Psoas muscle (tissue), 8 donors: ENCODE data around the gene TMEM150C. TPM values are rescaled to one million over a fixed set of nuclear protein-coding genes. Genes with fewer than 3 reads are reported as not detected.

Source experiments
- ATAC-seq, 4 donors: fragments of 200-7000 bp; cut with Tn5 transposase; one replicate each; pipeline ENCODE4 v1.9.1; 2020; ENCODE audit warnings: moderate library complexity in 3 of 4, mild to moderate bottlenecking in 2 of 4
- DNase-seq, 2 donors: peaks; one replicate each; pipeline ENCODE4 v3.0.0-alpha.2; 2020
- H3K27ac ChIP-seq: fragments of 200-600 bp; one replicate; pipeline ENCODE4 v1.8.0; 2022
- H3K27me3 ChIP-seq, 3 donors: fragments of 200-600 bp in 1 of 3; one replicate each; pipeline versions ENCODE4 v1.6.1 to v1.8.0; 2013 to 2022; ENCODE audit warnings: low read length in 2 of 3, mild to moderate bottlenecking in 2 of 3, moderate library complexity in 1 of 3; ENCODE audit not compliant: insufficient read depth in 3 of 3
- H3K36me3 ChIP-seq, 2 donors: fragments of 200-600 bp in 1 of 2; one replicate each; pipeline versions ENCODE4 v1.6.1 to v1.8.0; 2013 to 2022; ENCODE audit warnings: low read depth in 1 of 2, mild to moderate bottlenecking in 1 of 2, moderate library complexity in 1 of 2; ENCODE audit not compliant: insufficient read depth in 1 of 2
- H3K4me1 ChIP-seq: fragments of 200-600 bp; one replicate; pipeline ENCODE4 v1.8.0; 2022
- H3K4me3 ChIP-seq: fragments of 200-600 bp; one replicate; pipeline ENCODE4 v1.8.0; 2022; ENCODE audit warnings: mild to moderate bottlenecking
- H3K9me3 ChIP-seq: fragments of 200-600 bp; one replicate; pipeline ENCODE4 v1.8.0; 2022
- CTCF ChIP-seq: fragments of 200-600 bp; IDR thresholded peaks from one replicate; pipeline ENCODE4 v1.8.0; 2022; ENCODE audit warnings: antibody characterized with exemption
- WGBS, 3 donors: extraction: QIAGEN DNeasy Blood & Tissue Kit; methylation state at CpG; one replicate each; pipeline versions ENCODE4 v1.1.6 to v1.1.7; 2013; 5-methylcytosine and 5-hydroxymethylcytosine counted together
- intact Hi-C, 2 donors: fragments of 100-400 bp; cut with DNase I; formaldehyde crosslinking; loops; one replicate each; pipeline versions ENCODE4 v1.11.0 to v1.14.2; 2022
- long read RNA-seq, 2 donors: library from polyadenylated mRNA; unstranded; transcript quantifications; one replicate each; pipeline ENCODE4 v2.0.0, GENCODE V29; 2021
- polyA plus RNA-seq, 3 donors: library from polyadenylated mRNA; stranded (reverse); fragments of 200-250 nt; gene quantifications; one replicate each; pipeline ENCODE4 v1.2.3, GENCODE V29; 2013
- total RNA-seq, 4 donors: library from RNA; stranded (reverse); fragmentation: NEBNext Ultra II Directional in 2 of 4; extraction: Animal tissue kit (Norgen Biotek cat#: 25700) in 2 of 4; gene quantifications; one replicate each; pipeline versions ENCODE4 v1.2.1 to v1.2.4, GENCODE V29; 2021 to 2023
- donor health status: healthy with polysubstance abuse.
- donor health status: DM: no; HTN: no; CAD: no; lungs with moderate emphysema.
- donor health status: Bipolar disorder and iron deficiency.
- donor health status: healthy.
- donor health status: DM: yes; HTN: yes; CAD: no.
- donor health status: DM: no; HTN: no; CAD: no.
- donor health status: DM: no; HTN: no; CAD: no.
- donor health status: DM: yes; HTN: yes; CAD: no.

TMEM150C gene
- total RNA-seq = 1 to 10 TPM; 2.6 to 4.6 (median 4.0) TPM
- polyA plus RNA-seq = 1 to 10 TPM; 3.2 to 5.8 (median 3.6) TPM
- long read RNA-seq, donor 1, transcript TMEM150C-201 (8 exons, 1,990 nt) = major isoform, 7 of 7 reads
- long read RNA-seq, donor 1, partial matches to known transcripts = 0 of 7 reads
- long read RNA-seq, donor 1, other reads (novel, unspliced or antisense) = 0 of 7 reads
- long read RNA-seq, donor 2, transcript TMEM150C-201 (8 exons, 1,990 nt) = major isoform, 6 of 10 reads
- long read RNA-seq, donor 2, partial matches to known transcripts = 1 of 10 reads
- long read RNA-seq, donor 2, other reads (novel, unspliced or antisense) = 2 of 10 reads

- WGBS, 3 donors = 4 to 9% (median 7%) methylated on average over 23 to 62 of the region's 62 CpGs
- Histone ChIP-seq H3K27me3 (no peaks in the 10 kb centered on the region), H3K9me3 (no peaks in the 10 kb centered on the region), H3K27ac (no peak within 1 kb of the TSS), H3K4me1 (no peaks in the 10 kb centered on the region), H3K4me3 (peak within 1 kb of the TSS; percentile 80), H3K36me3 (no peaks in the 10 kb centered on the region)
- no peak for TF ChIP-seq CTCF
- DNase-seq (peak; percentile 28 to 53), ATAC-seq (peak; percentile 49 to 84 (median 77))
- intact Hi-C loops = no loop called here
Observed at GRCh38 chr4:82561786-82562563, at the start of gene TMEM150C. Gene TMEM150C, minus strand, starts transcription at chr4:82561988. Its CDS starts 57,331 bp downstream, at chr4:82504657.

- ATAC-seq (no peak), DNase-seq (no peak)
- Histone ChIP-seq H3K4me3 (no peak overlapping the region), H3K36me3 (no peaks in the 10 kb centered on the region), H3K9me3 (no peaks in the 10 kb centered on the region), H3K27ac (no peak overlapping the region), H3K4me1 (no peaks in the 10 kb centered on the region), H3K27me3 (no peaks in the 10 kb centered on the region)
- 79 to 84% (median 80%) methylated on average over 4 of the region's 4 CpGs for WGBS, 3 donors
- no peak for TF ChIP-seq CTCF
- intact Hi-C loops = no loop called here
Observed at GRCh38 chr4:82611527-82611926, 49.7 kb upstream of the TMEM150C start.

- Histone ChIP-seq H3K4me1 (no peaks in the 10 kb centered on the region), H3K4me3 (no peak overlapping the region)
Observed at GRCh38 chr4:82610041-82610440, 48.3 kb upstream of the TMEM150C start.

GRCh38 chr4:82606622-82607021, 44.8 kb upstream of the TMEM150C start:
- 93 to 94% (median 94%) methylated on average over 7 of the region's 7 CpGs for WGBS, 3 donors
- no peaks in the 10 kb centered on the region for H3K4me1 ChIP-seq
- ATAC-seq (no peak), DNase-seq (no peak)
- intact Hi-C loops = no loop called here
- H3K36me3 ChIP-seq = no peaks in the 10 kb centered on the region
- no peak overlapping the region for H3K27ac ChIP-seq
- no peak for TF ChIP-seq CTCF
- H3K9me3 ChIP-seq = no peaks in the 10 kb centered on the region
- H3K27me3 ChIP-seq = no peaks in the 10 kb centered on the region
- H3K4me3 ChIP-seq = no peak overlapping the region

More at GRCh38 chr4:82610041-82610440, 48.3 kb upstream of the TMEM150C start:
- no peaks in the 10 kb centered on the region for H3K27me3 ChIP-seq
- no peak for ATAC-seq
- H3K36me3 ChIP-seq = no peaks in the 10 kb centered on the region
- 59 to 69% (median 69%) methylated on average over 2 of the region's 2 CpGs for WGBS, 3 donors
- no peaks in the 10 kb centered on the region for H3K9me3 ChIP-seq
- no peak for DNase-seq
- H3K27ac ChIP-seq = no peak overlapping the region
- TF ChIP-seq CTCF = no peak
- intact Hi-C loops = no loop called here
